22Rv1 (cell line): ENCODE data around the gene CRB1.
"Not testable (repeated sequence)": the region's sequence is repeated elsewhere in the genome, so short reads cannot be mapped to it uniquely, and the experiment has no call there.

Source experiments
- ZFX ChIP-seq: fragments of 450-650 bp; IDR thresholded peaks from 2 replicates; pipeline ENCODE4 v1.6.1; 2017; ENCODE audit warnings: antibody characterized with exemption, borderline replicate concordance
- TF ChIP-seq, protein P1 (sequence below): fragments of 450-650 bp; IDR thresholded peaks from 2 replicates; pipeline ENCODE4 v1.5.1; 2017; ENCODE audit warnings: mild to moderate bottlenecking

DNA sequence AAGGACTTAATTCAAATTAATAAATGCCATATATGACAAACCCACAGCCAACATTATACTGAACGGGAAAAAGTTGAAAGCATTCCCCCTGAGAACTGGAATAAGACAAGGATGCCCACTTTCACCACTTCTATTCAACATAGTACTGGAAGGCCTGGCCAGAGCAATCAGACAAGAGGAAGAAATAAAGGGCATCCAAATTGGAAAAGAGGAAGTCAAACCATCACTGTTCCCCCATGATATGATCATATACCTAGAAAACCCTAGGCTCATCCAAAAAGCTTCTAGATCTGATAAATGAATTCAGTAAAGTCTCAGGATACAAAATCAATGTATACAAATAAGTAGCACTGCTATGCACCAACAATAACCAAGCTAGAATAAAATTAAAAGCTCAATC, 223.5 kb downstream of the CRB1 start:
- TF ChIP-seq, protein P1, sequence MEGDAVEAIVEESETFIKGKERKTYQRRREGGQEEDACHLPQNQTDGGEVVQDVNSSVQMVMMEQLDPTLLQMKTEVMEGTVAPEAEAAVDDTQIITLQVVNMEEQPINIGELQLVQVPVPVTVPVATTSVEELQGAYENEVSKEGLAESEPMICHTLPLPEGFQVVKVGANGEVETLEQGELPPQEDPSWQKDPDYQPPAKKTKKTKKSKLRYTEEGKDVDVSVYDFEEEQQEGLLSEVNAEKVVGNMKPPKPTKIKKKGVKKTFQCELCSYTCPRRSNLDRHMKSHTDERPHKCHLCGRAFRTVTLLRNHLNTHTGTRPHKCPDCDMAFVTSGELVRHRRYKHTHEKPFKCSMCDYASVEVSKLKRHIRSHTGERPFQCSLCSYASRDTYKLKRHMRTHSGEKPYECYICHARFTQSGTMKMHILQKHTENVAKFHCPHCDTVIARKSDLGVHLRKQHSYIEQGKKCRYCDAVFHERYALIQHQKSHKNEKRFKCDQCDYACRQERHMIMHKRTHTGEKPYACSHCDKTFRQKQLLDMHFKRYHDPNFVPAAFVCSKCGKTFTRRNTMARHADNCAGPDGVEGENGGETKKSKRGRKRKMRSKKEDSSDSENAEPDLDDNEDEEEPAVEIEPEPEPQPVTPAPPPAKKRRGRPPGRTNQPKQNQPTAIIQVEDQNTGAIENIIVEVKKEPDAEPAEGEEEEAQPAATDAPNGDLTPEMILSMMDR: not testable (repeated sequence)
- not testable (repeated sequence) for TF ChIP-seq ZFX
